Bone marrow (tissue), 2 donors: ENCODE data around the gene FXYD7.

ENCODE experiments used
- DNase-seq, 2 donors: peaks; one replicate each; lab custom pipeline; 2025; lab: John Stamatoyannopoulos, UW

The FXYD7 gene

DNA sequence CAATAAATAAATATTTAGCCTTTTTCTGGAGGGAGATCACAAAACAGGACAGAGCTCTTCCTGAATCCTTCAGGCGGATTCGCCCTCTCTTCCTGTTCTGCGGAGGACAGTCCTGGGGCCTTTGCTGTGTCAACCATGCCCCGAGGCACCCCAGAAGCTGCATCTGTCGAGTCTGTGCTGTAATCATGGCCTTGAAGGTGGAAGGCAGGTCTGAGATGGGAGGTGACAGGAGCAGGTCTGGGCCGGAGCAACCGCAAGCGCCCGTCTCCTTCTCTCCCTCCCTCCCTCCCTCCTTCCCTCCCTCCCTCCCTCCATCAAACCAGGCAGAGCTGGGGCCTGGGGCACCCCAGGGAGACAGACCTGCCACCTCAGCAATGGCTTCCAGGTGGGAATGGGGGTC, 32.1 kb upstream of the FXYD7 start:
- no peak for DNase-seq

GRCh38 chr19:35112995-35113688, 29.9 kb upstream of the FXYD7 start:
- DNase-seq: no peak

GRCh38 chr19:35114353-35115176, 28.5 kb upstream of the FXYD7 start:
- DNase-seq: peak; percentile 33 to 74

- no peak for DNase-seq
Measured at GRCh38 chr19:35115177-35115951, 27.7 kb upstream of the FXYD7 start, which contains the start of gene FXYD3. Gene FXYD3, plus strand, starts transcription at chr19:35115823. Its CDS starts 3,554 bp downstream, at chr19:35119377.

DNA sequence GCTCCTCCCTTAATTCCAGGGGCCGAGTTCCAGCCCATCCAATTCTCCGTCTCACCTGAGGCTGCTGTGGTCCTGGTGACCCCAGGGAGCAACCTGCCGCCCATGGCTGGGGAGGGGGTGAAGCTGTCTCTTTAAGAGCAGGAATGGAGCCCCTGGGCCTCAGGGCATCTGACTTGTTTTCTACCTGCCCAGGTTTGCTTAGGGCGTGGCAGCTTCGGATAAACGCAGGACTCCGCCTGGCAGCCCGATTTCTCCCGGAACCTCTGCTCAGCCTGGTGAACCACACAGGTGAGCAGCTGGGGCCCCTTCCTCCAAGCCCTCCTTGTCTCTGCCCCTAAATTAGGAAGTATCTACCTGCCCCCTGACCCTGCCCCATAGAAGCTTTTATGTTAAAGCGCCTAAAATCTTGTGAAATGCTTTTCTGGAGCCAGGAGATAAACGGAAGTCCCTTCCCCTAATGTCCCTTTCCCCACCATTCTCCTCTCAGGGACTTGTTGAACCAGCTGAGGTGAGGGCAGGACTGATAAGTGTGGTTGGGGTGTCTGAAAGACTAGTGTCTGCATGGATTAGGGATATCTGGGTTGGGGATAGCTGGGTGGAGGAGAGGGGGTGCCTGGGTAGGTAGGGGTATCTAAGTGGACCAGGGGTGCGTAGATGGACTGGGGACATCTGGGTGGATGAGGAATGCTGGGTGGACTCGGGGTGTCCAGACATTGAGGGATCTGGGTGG, 26.8 kb upstream of the FXYD7 start:
- no peak for DNase-seq

- DNase-seq: no peak
Measured at GRCh38 chr19:35117116-35117515, 25.9 kb upstream of the FXYD7 start.

GRCh38 chr19:35117799-35118198, 25.3 kb upstream of the FXYD7 start:
- DNase-seq: no peak

DNA sequence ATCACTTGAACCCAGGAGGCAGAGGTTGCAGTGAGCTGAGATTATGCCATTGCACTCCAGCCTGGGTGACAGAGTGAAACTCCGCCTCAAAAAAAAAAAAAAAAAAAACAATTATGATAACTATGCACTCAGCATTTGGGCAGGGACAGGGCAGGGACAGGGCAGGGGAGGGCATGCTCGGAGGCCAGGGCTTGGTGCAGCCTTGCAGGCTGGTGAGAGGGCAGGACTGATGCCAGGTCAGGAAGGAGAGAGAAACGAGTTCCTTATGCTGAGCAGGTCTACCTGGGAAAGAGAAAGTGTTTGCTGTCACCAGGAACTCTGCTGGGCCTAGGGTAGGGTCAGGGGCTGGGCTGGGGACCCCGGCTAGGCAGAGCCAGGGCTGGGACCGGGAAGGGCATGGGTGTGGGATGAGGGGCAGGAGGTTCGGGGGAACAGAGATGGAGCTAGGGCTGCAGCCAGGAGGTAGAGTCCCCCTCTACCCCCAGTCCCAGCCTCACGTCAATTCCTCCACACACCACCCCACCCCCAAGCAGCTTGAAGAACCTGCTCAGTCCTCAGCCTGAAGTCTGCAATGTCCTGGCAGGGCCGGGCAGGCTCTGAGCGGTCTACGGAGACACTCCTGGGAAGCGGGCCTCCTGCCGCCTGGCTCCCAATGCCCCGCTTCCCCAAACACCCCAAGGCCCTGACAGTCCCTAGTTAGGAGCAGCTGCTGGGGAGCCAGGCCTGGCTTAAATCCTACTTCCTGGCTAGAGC, 24.6 kb upstream of the FXYD7 start:
- no peak for DNase-seq

GRCh38 chr19:35119091-35119490, 24.0 kb upstream of the FXYD7 start:
- DNase-seq: no peak

DNA sequence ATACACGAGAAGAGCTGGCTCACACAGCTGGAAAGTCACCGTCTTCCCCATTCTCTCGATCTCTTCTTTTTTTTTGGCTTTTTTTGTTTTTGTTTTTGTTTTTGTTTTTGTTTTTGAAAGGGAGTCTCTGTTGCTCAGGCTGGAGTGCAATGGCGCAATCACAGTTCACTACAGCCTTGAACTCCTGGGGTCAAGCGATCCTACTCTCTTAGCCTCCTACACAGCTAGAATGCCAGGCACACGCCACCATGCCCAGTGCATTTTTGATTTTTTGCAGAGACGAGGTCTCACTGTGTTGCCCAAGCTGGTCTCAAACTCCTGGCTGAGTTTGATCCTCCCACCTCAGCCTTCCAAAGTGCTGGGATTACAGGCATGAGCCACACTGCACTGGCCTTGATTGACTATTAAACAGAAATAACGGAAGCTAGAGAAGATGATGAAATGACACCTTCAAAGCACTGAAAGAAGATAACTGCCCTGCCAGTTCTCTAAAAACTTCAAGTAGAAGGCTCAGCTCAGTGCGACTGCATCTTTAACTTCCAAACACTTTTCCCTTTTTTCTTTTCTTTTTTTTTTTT, 23.4 kb upstream of the FXYD7 start:
- no peak for DNase-seq

DNA sequence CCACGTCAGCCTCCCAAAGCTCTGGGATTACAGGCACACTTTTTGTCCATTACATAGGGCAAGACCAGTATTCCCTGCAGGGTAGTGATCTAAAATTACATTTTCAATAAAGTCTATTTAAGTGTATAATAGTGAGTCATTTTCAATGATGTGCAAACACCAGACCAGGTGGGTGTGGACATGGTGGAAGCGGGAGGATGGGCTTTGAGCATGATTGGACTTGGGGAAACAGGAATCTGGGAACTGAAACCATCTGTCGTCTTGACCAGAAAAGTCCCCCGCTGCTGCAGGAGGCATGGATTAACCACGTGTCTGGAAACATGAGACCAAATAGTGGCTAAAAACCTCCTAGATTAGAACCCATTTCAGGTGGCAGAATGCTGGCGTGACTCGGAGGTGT, 22.6 kb upstream of the FXYD7 start:
- no peak for DNase-seq

GRCh38 chr19:35120898-35121297, 22.2 kb upstream of the FXYD7 start:
- no peak for DNase-seq

- DNase-seq: no peak
Measured at GRCh38 chr19:35122687-35123551, 20.1 kb upstream of the FXYD7 start.

DNA sequence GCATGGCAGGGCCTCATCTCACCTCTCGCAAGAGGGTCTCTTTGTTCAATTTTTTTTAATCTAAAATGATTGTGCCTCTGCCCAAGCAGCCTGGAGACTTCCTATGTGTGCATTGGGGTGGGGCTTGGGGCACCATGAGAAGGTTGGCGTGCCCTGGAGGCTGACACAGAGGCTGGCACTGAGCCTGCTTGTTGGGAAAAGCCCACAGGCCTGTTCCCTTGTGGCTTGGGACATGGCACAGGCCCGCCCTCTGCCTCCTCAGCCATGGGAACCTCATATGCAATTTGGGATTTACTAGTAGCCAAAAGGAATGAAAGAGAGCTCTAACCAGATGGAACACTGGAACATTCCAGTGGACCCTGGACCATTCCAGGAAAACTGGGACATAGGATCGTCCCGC, 19.5 kb upstream of the FXYD7 start:
- DNase-seq: no peak

DNA sequence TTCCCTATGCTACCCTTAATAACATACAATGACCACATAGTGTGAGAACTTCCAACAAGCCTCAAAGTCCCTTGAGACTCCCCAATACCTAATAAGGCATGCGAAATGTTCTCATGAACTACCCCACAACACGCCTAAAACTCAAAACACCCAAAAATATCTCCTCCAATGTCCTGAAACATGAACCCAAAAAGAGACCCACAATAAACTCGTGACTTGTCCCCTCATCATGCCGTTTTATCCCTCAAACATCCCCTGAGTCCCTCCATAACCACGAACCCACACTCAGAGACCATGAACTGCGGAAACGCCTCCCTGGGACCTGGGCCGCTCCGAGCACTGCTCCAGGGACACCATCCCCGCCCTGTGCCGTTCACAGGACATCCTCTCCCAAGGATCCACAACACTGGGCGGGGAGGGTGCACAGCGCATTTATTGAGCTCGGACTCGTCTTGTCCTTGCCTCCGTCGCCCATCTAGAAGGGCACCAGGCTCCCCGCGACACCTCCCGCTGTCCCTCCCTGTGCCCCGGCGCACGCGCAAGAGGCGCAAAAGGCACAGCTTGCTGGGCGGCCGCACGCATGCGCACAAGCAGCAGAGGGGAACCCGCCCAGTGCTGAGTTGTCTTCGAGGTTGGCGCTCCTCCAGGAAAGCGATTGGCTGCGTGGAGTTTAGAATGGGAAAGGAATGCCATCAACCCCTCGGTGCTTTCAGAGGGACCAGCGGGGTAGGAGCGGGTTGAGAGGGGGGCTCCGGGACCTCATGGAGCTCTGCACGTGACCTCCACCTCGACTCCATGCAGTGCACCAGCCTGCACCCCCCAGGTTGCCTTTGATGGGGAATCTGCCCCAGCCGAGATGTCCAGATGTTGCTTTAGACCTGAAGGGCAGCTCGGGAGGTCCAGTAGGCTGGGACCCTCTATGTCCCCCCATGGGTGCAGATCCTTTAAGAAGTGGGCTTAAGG, 18.7 kb upstream of the FXYD7 start:
- DNase-seq: peak; percentile 67 to 69

DNA sequence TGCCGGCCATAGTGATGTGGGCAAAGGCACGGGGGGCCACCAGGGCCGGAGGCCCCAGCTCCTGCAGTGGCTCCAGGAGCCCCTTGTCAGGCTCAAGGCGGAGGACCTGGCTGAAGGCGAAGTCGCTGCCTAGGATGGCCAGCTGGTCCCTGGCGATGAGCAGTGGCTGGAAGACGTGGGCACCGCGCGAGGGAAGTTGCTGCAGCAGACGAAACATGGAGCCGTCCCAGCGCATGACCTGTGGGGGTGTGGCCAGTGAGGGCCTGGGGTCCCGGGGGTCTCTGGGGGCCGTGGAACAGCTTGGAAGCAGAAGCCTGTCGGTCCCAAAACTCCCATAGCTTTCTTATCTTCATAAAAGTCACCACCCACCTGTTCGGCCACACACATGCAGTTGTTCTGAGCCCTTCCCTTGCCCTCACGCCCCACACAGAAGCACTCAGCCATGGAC, 17.8 kb upstream of the FXYD7 start:
- DNase-seq: no peak

DNA sequence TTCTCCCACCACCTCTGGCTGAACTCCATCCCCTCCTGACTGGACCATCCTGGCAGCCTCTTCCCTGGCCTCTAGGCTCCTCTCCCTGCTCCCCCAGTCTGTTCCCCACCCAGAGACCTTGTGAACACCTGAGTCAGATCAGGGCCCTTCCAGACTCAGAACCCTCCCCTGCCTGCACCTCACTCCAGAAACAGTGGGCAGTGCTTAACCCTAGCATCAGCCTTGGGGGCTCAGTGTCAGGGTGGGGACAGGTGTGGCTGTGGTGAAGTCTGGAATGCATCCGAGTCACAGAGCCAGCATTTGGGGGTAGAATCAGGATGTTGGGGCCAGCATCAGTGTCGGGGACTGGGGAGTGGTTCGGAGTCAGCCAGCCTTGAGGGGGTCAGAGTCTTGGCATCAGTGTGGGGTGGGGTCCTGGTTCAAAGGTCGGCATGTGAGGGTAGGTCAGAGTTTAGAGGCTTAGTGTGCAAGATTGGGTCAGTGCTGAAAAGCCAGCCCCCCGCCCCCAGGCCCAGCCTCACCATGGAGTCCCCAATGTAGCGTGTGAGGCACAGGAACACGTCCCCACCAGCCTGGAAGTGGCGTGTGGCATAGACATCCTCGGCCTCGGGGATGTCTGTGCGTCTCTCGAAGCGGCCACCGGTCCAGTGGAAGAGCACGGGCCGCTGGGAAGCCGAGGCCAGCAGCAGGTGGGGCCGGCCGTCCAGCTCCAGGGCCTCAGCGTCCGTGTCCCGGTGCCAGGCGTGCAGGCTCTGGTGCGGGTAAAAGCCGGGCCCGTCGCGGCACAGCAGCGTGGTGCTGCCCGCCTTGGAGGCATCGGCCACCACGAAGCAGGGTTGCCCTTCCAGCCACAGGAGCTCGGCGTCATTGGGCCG, 17.1 kb upstream of the FXYD7 start:
- DNase-seq: no peak

DNA sequence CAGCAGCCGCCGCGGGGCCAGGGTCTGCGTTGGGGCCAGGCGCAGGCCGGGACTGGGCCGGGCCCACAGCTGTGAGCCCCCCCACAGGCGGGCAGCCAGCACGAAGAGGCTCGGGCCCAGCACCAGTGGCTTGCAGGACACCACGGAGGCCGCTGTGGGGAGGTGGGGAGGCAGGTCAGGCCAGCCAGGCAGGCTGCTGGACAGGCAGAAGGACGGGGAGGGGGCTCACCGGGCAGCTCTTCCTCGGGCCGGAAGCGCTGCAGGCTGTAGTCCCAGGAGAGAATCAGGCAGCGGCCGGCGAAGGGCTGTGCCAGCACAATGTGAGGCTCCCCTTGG, 16.5 kb upstream of the FXYD7 start:
- DNase-seq: no peak
